Neural progenitor cell (in vitro differentiated cells): Measurements from ENCODE around the gene DOCK4.

ENCODE experiments used
- EZH2 ChIP-seq: fragments of 200-600 bp; sonication (generic); IDR thresholded peaks from 2 replicates; pipeline ENCODE4 v1.6.1; 2017; ENCODE audit warnings: antibody characterized with exemption, mild to moderate bottlenecking, moderate library complexity
- TF ChIP-seq, protein P1 (sequence below): fragments of 200-600 bp; sonication (generic); IDR thresholded peaks from 2 replicates; pipeline ENCODE4 v1.5.1; 2017; ENCODE audit warnings: antibody characterized with exemption, mild to moderate bottlenecking

- TF ChIP-seq EZH2, result no peak
- TF ChIP-seq, protein P1, sequence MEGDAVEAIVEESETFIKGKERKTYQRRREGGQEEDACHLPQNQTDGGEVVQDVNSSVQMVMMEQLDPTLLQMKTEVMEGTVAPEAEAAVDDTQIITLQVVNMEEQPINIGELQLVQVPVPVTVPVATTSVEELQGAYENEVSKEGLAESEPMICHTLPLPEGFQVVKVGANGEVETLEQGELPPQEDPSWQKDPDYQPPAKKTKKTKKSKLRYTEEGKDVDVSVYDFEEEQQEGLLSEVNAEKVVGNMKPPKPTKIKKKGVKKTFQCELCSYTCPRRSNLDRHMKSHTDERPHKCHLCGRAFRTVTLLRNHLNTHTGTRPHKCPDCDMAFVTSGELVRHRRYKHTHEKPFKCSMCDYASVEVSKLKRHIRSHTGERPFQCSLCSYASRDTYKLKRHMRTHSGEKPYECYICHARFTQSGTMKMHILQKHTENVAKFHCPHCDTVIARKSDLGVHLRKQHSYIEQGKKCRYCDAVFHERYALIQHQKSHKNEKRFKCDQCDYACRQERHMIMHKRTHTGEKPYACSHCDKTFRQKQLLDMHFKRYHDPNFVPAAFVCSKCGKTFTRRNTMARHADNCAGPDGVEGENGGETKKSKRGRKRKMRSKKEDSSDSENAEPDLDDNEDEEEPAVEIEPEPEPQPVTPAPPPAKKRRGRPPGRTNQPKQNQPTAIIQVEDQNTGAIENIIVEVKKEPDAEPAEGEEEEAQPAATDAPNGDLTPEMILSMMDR, result no peak
Observed at GRCh38 chr7:111813306-111813705, 392.9 kb downstream of the DOCK4 start.
